WTC11 (cell line): ENCODE measurements around the gene HOMER1.

Experiments
- CTCF ChIP-seq: fragments of 200-600 bp; IDR thresholded peaks from 2 replicates; pipeline ENCODE4 v1.8.0; 2022; ENCODE audit warnings: antibody characterized with exemption
- ETV6 ChIP-seq: sonication (generic); formaldehyde crosslinking; IDR thresholded peaks from 2 replicates; pipeline ENCODE4 v1.8.1; 2022; ENCODE audit warnings: mild to moderate bottlenecking, missing genetic modification reagents
- GABPB1 ChIP-seq: sonication (generic); formaldehyde crosslinking; IDR thresholded peaks from 2 replicates; pipeline ENCODE4 v1.8.1; 2023; ENCODE audit warnings: mild to moderate bottlenecking, missing genetic modification reagents
- JUN ChIP-seq: sonication (generic); formaldehyde crosslinking; IDR thresholded peaks from 2 replicates; pipeline ENCODE4 v1.8.0; 2023; ENCODE audit warnings: mild to moderate bottlenecking, missing genetic modification reagents
- MLX ChIP-seq: sonication (generic); formaldehyde crosslinking; IDR thresholded peaks from 2 replicates; pipeline ENCODE4 v1.8.1; 2023; ENCODE audit warnings: mild to moderate bottlenecking, missing genetic modification reagents, moderate library complexity
- NR3C1 ChIP-seq: sonication (generic); formaldehyde crosslinking; conservative IDR thresholded peaks from 2 replicates; pipeline ENCODE4 v1.8.1; 2023; ENCODE audit warnings: low read depth, mild to moderate bottlenecking, missing genetic modification reagents
- SP1 ChIP-seq: sonication (generic); formaldehyde crosslinking; conservative IDR thresholded peaks from 2 replicates; pipeline ENCODE4 v1.8.1; 2022; ENCODE audit warnings: missing genetic modification reagents
- TP53 ChIP-seq: sonication (generic); formaldehyde crosslinking; IDR thresholded peaks from 2 replicates; pipeline ENCODE4 v1.8.1; 2023; ENCODE audit warnings: mild to moderate bottlenecking, missing genetic modification reagents
- ZBTB21 ChIP-seq: sonication (generic); formaldehyde crosslinking; IDR thresholded peaks from 2 replicates; pipeline ENCODE4 v1.8.1; 2023; ENCODE audit warnings: mild to moderate bottlenecking, missing genetic modification reagents, borderline replicate concordance
- ZNF512 ChIP-seq: sonication (generic); formaldehyde crosslinking; IDR thresholded peaks from 2 replicates; pipeline ENCODE4 v1.8.1; 2022; ENCODE audit warnings: missing genetic modification reagents, borderline replicate concordance
- TF ChIP-seq, protein P1 (sequence below): sonication (generic); formaldehyde crosslinking; IDR thresholded peaks from 2 replicates; pipeline ENCODE4 v1.8.0; 2022; ENCODE audit warnings: mild to moderate bottlenecking, missing genetic modification reagents

- TF ChIP-seq ETV6, result no peak
- TF ChIP-seq CTCF, result no peak
- TF ChIP-seq SP1 (CRISPR knock-in tag), result no peak
- TF ChIP-seq GABPB1 (CRISPR knock-in tag), result no peak
- TF ChIP-seq ZNF512, result no peak
- TF ChIP-seq JUN (CRISPR knock-in tag), result no peak
- no peak for TF ChIP-seq ZBTB21 (CRISPR knock-in tag)
- TF ChIP-seq TP53, result no peak
- TF ChIP-seq MLX (CRISPR knock-in tag), result no peak
- TF ChIP-seq, protein P1, sequence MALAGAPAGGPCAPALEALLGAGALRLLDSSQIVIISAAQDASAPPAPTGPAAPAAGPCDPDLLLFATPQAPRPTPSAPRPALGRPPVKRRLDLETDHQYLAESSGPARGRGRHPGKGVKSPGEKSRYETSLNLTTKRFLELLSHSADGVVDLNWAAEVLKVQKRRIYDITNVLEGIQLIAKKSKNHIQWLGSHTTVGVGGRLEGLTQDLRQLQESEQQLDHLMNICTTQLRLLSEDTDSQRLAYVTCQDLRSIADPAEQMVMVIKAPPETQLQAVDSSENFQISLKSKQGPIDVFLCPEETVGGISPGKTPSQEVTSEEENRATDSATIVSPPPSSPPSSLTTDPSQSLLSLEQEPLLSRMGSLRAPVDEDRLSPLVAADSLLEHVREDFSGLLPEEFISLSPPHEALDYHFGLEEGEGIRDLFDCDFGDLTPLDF (CRISPR knock-in tag), result no peak
- no peak for TF ChIP-seq NR3C1
Observed at GRCh38 chr5:79495311-79495710, 18.6 kb downstream of the HOMER1 start.
